Liver (tissue), 3 donors: ENCODE measurements around the gene SMAP1.

Experiments used
- FOXA1 ChIP-seq: IDR thresholded peaks from 2 replicates; pipeline ENCODE4 v1.6.1; 2016; ENCODE audit warnings: antibody characterized with exemption
- JUND ChIP-seq, 2 donors: IDR thresholded peaks; 2 replicates each; pipeline ENCODE4 v1.6.1; 2016; ENCODE audit warnings: antibody characterized with exemption in 2 of 2
- RAD21 ChIP-seq, 2 donors: IDR thresholded peaks; 2 replicates each; pipeline ENCODE4 v1.6.1; 2016; ENCODE audit warnings: antibody characterized with exemption in 2 of 2, mild to moderate bottlenecking in 2 of 2
- SP1 ChIP-seq: IDR thresholded peaks from 2 replicates; pipeline ENCODE4 v1.6.1; 2018; ENCODE audit warnings: antibody characterized with exemption, mild to moderate bottlenecking
- TF ChIP-seq, protein P1 (sequence below): fragments of 150-350 bp; IDR thresholded peaks from 2 replicates; pipeline ENCODE4 v1.5.1; 2017; ENCODE audit warnings: improper control_type of control experiment, low read depth, low read length; ENCODE audit not compliant: missing input control
- TF ChIP-seq, protein P2 (sequence below): IDR thresholded peaks from 2 replicates; pipeline ENCODE4 v1.6.1; 2016; ENCODE audit warnings: antibody characterized with exemption, mild to moderate bottlenecking
- TF ChIP-seq, protein P3 (sequence below): IDR thresholded peaks from 2 replicates; pipeline ENCODE4 v1.6.1; 2016; ENCODE audit warnings: antibody characterized with exemption
- donor health status: healthy.
- donor health status: healthy.

GRCh38 chr6:70860920-70861319 is 193.2 kb downstream of the SMAP1 start:
- TF ChIP-seq, protein P1, sequence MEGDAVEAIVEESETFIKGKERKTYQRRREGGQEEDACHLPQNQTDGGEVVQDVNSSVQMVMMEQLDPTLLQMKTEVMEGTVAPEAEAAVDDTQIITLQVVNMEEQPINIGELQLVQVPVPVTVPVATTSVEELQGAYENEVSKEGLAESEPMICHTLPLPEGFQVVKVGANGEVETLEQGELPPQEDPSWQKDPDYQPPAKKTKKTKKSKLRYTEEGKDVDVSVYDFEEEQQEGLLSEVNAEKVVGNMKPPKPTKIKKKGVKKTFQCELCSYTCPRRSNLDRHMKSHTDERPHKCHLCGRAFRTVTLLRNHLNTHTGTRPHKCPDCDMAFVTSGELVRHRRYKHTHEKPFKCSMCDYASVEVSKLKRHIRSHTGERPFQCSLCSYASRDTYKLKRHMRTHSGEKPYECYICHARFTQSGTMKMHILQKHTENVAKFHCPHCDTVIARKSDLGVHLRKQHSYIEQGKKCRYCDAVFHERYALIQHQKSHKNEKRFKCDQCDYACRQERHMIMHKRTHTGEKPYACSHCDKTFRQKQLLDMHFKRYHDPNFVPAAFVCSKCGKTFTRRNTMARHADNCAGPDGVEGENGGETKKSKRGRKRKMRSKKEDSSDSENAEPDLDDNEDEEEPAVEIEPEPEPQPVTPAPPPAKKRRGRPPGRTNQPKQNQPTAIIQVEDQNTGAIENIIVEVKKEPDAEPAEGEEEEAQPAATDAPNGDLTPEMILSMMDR: no peak
- TF ChIP-seq, protein P2, sequence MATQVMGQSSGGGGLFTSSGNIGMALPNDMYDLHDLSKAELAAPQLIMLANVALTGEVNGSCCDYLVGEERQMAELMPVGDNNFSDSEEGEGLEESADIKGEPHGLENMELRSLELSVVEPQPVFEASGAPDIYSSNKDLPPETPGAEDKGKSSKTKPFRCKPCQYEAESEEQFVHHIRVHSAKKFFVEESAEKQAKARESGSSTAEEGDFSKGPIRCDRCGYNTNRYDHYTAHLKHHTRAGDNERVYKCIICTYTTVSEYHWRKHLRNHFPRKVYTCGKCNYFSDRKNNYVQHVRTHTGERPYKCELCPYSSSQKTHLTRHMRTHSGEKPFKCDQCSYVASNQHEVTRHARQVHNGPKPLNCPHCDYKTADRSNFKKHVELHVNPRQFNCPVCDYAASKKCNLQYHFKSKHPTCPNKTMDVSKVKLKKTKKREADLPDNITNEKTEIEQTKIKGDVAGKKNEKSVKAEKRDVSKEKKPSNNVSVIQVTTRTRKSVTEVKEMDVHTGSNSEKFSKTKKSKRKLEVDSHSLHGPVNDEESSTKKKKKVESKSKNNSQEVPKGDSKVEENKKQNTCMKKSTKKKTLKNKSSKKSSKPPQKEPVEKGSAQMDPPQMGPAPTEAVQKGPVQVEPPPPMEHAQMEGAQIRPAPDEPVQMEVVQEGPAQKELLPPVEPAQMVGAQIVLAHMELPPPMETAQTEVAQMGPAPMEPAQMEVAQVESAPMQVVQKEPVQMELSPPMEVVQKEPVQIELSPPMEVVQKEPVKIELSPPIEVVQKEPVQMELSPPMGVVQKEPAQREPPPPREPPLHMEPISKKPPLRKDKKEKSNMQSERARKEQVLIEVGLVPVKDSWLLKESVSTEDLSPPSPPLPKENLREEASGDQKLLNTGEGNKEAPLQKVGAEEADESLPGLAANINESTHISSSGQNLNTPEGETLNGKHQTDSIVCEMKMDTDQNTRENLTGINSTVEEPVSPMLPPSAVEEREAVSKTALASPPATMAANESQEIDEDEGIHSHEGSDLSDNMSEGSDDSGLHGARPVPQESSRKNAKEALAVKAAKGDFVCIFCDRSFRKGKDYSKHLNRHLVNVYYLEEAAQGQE: no peak
- TF ChIP-seq JUND (IDR thresholded peaks at IDR 0.05): no peak
- TF ChIP-seq FOXA1: no peak
- TF ChIP-seq, protein P3, sequence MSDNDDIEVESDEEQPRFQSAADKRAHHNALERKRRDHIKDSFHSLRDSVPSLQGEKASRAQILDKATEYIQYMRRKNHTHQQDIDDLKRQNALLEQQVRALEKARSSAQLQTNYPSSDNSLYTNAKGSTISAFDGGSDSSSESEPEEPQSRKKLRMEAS: no peak
- TF ChIP-seq SP1: no peak
- no peak for TF ChIP-seq RAD21 (IDR thresholded peaks at IDR 0.05)
